RWPE2 (cell line): ENCODE measurements around the gene SHROOM3.

Experiments
- ATAC-seq: fragments of 200-7000 bp; cut with Tn5 transposase; 3 replicates; pipeline ENCODE4 v1.9.1; 2021; ENCODE audit warnings: low read depth
- DNase-seq: peaks from one replicate; pipeline ENCODE4 v3.0.0-alpha.2; 2020; ENCODE audit warnings: low spot score
- H3K27ac ChIP-seq: fragments of 450-650 bp; 2 replicates; pipeline ENCODE4 v1.5.1; 2017; ENCODE audit warnings: mild to moderate bottlenecking; ENCODE audit not compliant: poor library complexity, severe bottlenecking
- H3K27me3 ChIP-seq: fragments of 250-450 bp; sonication (Bioruptor Pico); 2 replicates; pipeline ENCODE4 v1.5.1; 2021; ENCODE audit warnings: mild to moderate bottlenecking, moderate library complexity; ENCODE audit not compliant: insufficient read depth, poor library complexity, severe bottlenecking
- H3K36me3 ChIP-seq: fragments of 250-450 bp; sonication (Bioruptor Pico); 2 replicates; pipeline ENCODE4 v1.5.1; 2020; ENCODE audit warnings: low read depth, mild to moderate bottlenecking, moderate library complexity
- H3K4me1 ChIP-seq: fragments of 250-450 bp; sonication (Bioruptor Pico); 2 replicates; pipeline ENCODE4 v1.5.1; 2021; ENCODE audit warnings: mild to moderate bottlenecking, moderate library complexity; ENCODE audit not compliant: insufficient read depth, poor library complexity, severe bottlenecking
- H3K4me3 ChIP-seq: fragments of 250-450 bp; sonication (Bioruptor Pico); 2 replicates; pipeline ENCODE4 v1.5.1; 2021; ENCODE audit warnings: mild to moderate bottlenecking, moderate library complexity; ENCODE audit not compliant: severe bottlenecking
- H3K9me3 ChIP-seq: fragments of 250-450 bp; sonication (Bioruptor Pico); 2 replicates; pipeline ENCODE4 v1.5.1; 2021; ENCODE audit warnings: mild to moderate bottlenecking, moderate library complexity; ENCODE audit not compliant: severe bottlenecking
- TF ChIP-seq, protein P1 (sequence below): fragments of 450-650 bp; IDR thresholded peaks from one replicate; pipeline ENCODE4 v1.5.1; 2017; ENCODE audit warnings: mild to moderate bottlenecking, moderate library complexity; ENCODE audit not compliant: poor library complexity, severe bottlenecking

Gene SHROOM3

DNA sequence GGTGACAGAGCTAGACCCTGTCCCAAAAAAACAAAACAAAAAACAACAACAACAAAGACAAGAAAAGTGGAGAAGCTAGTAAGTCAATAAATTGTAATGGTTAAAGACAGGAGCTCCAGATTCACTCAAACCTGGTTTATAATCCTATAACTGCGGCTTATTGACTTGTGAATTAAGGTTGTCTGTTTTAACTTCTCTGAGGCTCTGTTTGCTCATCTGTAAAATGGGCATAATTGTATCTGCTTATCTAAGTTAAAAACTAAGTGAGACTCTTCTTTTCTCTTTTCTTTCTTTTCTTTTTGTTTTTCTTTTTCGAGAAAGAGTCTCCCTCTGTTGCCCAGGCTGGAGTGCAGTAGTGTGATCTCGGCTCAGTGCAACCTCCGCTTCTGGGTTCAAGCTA is 378.0 kb downstream of the SHROOM3 start:
- H3K27ac ChIP-seq, result no peak overlapping the region
- H3K9me3 ChIP-seq, result no peaks in the 10 kb centered on the region
- TF ChIP-seq, protein P1, sequence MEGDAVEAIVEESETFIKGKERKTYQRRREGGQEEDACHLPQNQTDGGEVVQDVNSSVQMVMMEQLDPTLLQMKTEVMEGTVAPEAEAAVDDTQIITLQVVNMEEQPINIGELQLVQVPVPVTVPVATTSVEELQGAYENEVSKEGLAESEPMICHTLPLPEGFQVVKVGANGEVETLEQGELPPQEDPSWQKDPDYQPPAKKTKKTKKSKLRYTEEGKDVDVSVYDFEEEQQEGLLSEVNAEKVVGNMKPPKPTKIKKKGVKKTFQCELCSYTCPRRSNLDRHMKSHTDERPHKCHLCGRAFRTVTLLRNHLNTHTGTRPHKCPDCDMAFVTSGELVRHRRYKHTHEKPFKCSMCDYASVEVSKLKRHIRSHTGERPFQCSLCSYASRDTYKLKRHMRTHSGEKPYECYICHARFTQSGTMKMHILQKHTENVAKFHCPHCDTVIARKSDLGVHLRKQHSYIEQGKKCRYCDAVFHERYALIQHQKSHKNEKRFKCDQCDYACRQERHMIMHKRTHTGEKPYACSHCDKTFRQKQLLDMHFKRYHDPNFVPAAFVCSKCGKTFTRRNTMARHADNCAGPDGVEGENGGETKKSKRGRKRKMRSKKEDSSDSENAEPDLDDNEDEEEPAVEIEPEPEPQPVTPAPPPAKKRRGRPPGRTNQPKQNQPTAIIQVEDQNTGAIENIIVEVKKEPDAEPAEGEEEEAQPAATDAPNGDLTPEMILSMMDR, result no peak
- H3K36me3 ChIP-seq, result no peaks in the 10 kb centered on the region
- H3K4me1 ChIP-seq, result no peaks in the 10 kb centered on the region
- H3K27me3 ChIP-seq, result no peaks in the 10 kb centered on the region
- H3K4me3 ChIP-seq, result no peak overlapping the region
- DNase-seq (no peak), ATAC-seq (no peak)

DNA sequence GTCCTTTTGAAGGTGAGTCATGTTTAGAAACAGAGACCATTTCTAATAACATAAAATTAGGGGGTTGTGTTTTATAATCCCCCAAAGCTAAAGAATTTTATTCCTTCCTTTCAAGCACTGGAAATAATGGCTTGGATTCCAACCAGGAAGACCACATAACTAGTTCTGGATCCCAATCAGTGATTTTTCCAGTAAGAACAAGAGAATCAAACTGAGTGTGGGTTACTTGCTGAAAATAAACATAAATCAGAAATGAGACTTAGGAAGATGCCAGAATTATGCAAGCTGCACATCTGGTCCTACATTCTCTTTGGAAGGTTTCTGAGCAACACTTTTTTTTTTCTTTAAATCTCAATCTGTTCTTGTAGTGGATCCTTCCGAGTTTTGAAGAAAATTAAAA is 386.6 kb downstream of the SHROOM3 start:
- ATAC-seq (no peak), DNase-seq (no peak)
- Histone ChIP-seq H3K27ac (no peak overlapping the region), H3K9me3 (no peaks in the 10 kb centered on the region), H3K36me3 (no peaks in the 10 kb centered on the region), H3K4me3 (no peak overlapping the region), H3K27me3 (no peaks in the 10 kb centered on the region), H3K4me1 (no peaks in the 10 kb centered on the region)
- TF ChIP-seq, protein P1, result no peak

DNA sequence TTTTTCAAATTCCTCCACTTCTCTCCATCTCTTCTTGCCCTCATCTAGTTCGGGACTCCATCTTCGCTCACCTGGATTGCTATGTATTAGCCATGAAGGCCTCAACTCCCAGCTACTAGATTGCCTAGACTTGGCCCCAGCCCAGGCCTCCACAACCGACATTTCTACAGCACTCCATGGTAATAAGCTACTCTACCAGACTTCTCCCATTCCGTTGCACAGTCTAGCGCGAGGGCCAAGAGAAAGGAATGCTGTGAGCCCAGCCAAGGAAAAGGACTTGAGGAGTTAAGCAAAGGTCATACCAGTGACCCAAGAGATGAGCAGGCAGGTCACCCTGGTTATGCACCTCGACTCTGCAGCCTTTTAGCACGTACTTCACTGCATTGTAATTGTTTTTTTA is 387.3 kb downstream of the SHROOM3 start:
- no peaks in the 10 kb centered on the region for H3K4me1 ChIP-seq
- H3K27me3 ChIP-seq, result no peaks in the 10 kb centered on the region
- no peaks in the 10 kb centered on the region for H3K9me3 ChIP-seq
- no peaks in the 10 kb centered on the region for H3K36me3 ChIP-seq
- ATAC-seq, result no peak
- no peak overlapping the region for H3K4me3 ChIP-seq
- no peak for DNase-seq
- TF ChIP-seq, protein P1, result no peak
- no peak overlapping the region for H3K27ac ChIP-seq

DNA sequence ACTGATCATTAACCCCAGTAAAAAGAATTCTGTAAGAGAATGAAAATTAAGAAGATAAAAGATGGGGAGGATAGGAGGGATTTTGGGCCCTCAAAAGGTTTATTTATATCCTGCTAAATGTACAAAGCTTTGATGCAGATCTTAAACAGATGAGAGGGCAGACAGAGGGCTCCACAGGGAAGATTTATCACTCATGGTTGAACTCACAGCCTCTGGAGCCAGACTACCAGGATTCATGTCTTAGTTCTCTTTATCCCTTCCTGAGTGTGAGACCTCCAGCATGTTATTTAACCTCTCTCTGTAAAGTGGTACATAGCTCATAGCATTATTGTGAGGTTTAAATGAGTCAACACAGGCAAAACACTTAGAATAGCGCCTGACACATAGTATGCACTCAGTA is 388.5 kb downstream of the SHROOM3 start:
- Histone ChIP-seq H3K4me3 (no peak overlapping the region), H3K9me3 (no peaks in the 10 kb centered on the region), H3K4me1 (no peaks in the 10 kb centered on the region), H3K27me3 (no peaks in the 10 kb centered on the region), H3K36me3 (no peaks in the 10 kb centered on the region), H3K27ac (no peak overlapping the region)
- DNase-seq (no peak), ATAC-seq (no peak)
- TF ChIP-seq, protein P1, result no peak

DNA sequence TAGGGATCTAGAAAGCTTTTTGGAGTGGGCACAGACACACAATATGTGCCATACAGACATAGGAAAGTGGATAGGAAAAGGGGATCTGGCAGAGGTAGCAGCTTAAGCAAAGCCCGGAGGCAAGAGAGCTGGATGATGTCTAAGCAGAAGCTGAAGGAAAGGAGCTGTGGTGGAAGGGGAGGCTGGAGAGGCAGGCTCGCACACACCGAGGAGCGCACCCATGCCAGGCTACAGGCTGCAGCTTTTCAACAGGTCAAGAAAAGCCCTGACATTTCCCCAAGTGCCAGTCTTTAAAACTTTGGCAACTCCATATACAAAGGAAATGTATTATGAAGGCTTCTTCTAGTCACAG is 395.6 kb downstream of the SHROOM3 start:
- no peak for DNase-seq
- H3K27me3 ChIP-seq, result no peaks in the 10 kb centered on the region
- H3K36me3 ChIP-seq, result no peaks in the 10 kb centered on the region
- peaks cover 18% of the 10 kb centered on the region for H3K4me1 ChIP-seq
- H3K9me3 ChIP-seq, result peaks cover 2% of the 10 kb centered on the region
- ATAC-seq, result no peak; the same call in 2 of the 3 replicates
- no peak overlapping the region for H3K4me3 ChIP-seq
- TF ChIP-seq, protein P1, result no peak
- peak overlapping the region; percentile 27 for H3K27ac ChIP-seq
